B cell (primary cell): ENCODE results near the gene PRDM10. TPM values are rescaled to one million over a fixed set of nuclear protein-coding genes. Genes with fewer than 3 reads are reported as not detected.

ENCODE experiments used
- ATAC-seq: fragments of 200-7000 bp; cut with Tn5 transposase; one replicate; pipeline ENCODE4 v1.10.0; 2021; ENCODE audit warnings: low read depth, mild to moderate bottlenecking, moderate number of reproducible peaks, moderate library complexity
- CTCF ChIA-PET: fragments of 350-600 bp; sonication (Branson Sonifier 250); formaldehyde crosslinking; loops from one replicate; lab custom pipeline; 2021; ENCODE audit warnings: antibody characterized with exemption, inconsistent platforms; lab: Charles Lee
- POLR2A ChIA-PET: fragments of 350-600 bp; sonication (Branson Sonifier 250); formaldehyde crosslinking; loops from one replicate; lab custom pipeline; 2021; ENCODE audit warnings: antibody characterized with exemption; lab: Charles Lee
- DNase-seq: peaks from one replicate; pipeline ENCODE4 v3.0.0; 2013
- H2AFZ ChIP-seq: 2 replicates; pipeline ENCODE4 v1.6.1; 2012; ENCODE audit warnings: mild to moderate bottlenecking, low read depth, low read length; ENCODE audit not compliant: insufficient read depth, poor library complexity, severe bottlenecking
- H3K27ac ChIP-seq, 2 donors: 1 replicate in 1 of 2; 2 replicates in 1 of 2; pipeline ENCODE4 v1.5.1; 2012 to 2013; ENCODE audit warnings: low read length in 2 of 2, mild to moderate bottlenecking in 2 of 2, moderate library complexity in 1 of 2
- H3K27me3 ChIP-seq, 4 experiments: fragments of 200-600 bp in 1 of 4; sonication (generic) in 1 of 4; replicated peaks in 1 of 4; 1 replicate in 2 of 4; 2 replicates in 2 of 4; pipeline versions ENCODE4 v1.6.1 to v1.7.0; 2013 to 2016; ENCODE audit warnings: low read length in 3 of 4, mild to moderate bottlenecking in 2 of 4, mixed read lengths in 1 of 4, moderate library complexity in 1 of 4; ENCODE audit not compliant: insufficient read depth in 4 of 4, control insufficient read depth in 3 of 4; ENCODE audit errors: control extremely low read depth in 1 of 4
- H3K36me3 ChIP-seq, 2 experiments: replicated peaks in 1 of 2; 1 replicate in 1 of 2; 2 replicates in 1 of 2; pipeline versions ENCODE4 v1.6.1 to v1.7.1; 2013; ENCODE audit warnings: low read length in 1 of 2; ENCODE audit not compliant: insufficient read depth in 2 of 2, control insufficient read depth in 1 of 2; ENCODE audit errors: control extremely low read depth in 1 of 2, extremely low read depth in 1 of 2
- H3K4me1 ChIP-seq, 2 donors: fragments of 200-600 bp in 1 of 2; sonication (generic) in 1 of 2; 1 replicate in 1 of 2; 2 replicates in 1 of 2; pipeline versions ENCODE4 v1.5.1 to v1.6.1; 2013 to 2017; ENCODE audit warnings: low read length in 2 of 2; ENCODE audit not compliant: control insufficient read depth in 2 of 2, insufficient read depth in 2 of 2
- H3K4me2 ChIP-seq: replicated peaks from 2 replicates; pipeline ENCODE3; 2012; ENCODE audit warnings: mild to moderate bottlenecking, low read depth, low read length; ENCODE audit not compliant: poor library complexity, severe bottlenecking
- H3K4me3 ChIP-seq, 5 experiments: fragments of 200-600 bp in 1 of 5; sonication (generic) in 1 of 5; 1 replicate in 3 of 5; 2 replicates in 2 of 5; pipeline versions ENCODE4 v1.5.1 to v1.7.0; 2011 to 2016; ENCODE audit warnings: low read length in 4 of 5, mild to moderate bottlenecking in 4 of 5, low read depth in 2 of 5, control low read depth in 1 of 5, moderate library complexity in 1 of 5; ENCODE audit not compliant: insufficient read depth in 1 of 5; ENCODE audit errors: control extremely low read depth in 1 of 5, extremely low read depth in 1 of 5
- H3K79me2 ChIP-seq: fragments of 200-600 bp; sonication (generic); one replicate; pipeline ENCODE4 v1.6.0; 2016; ENCODE audit warnings: low read length; ENCODE audit not compliant: control insufficient read depth, insufficient read depth
- H3K9ac ChIP-seq: fragments of 200-600 bp; sonication (generic); 2 replicates; pipeline ENCODE4 v1.6.1; 2017; ENCODE audit warnings: mild to moderate bottlenecking, low read length, moderate library complexity
- H3K9me3 ChIP-seq, 3 donors: one replicate each; pipeline versions ENCODE4 v1.6.1 to v1.7.1; 2013; ENCODE audit warnings: low read length in 2 of 3; ENCODE audit not compliant: control insufficient read depth in 2 of 3, insufficient read depth in 1 of 3; ENCODE audit errors: control extremely low read depth in 1 of 3
- H4K20me1 ChIP-seq: 2 replicates; pipeline ENCODE4 v1.6.0; 2012; ENCODE audit warnings: mild to moderate bottlenecking, low read length; ENCODE audit not compliant: insufficient read depth, control insufficient read depth, poor library complexity, severe bottlenecking
- H3K27ac Mint-ChIP-seq: one replicate; pipeline ENCODE4 v1.8.0; 2021; ENCODE audit warnings: mixed read lengths
- H3K27me3 Mint-ChIP-seq: one replicate; pipeline ENCODE4 v1.8.0; 2021; ENCODE audit warnings: mixed read lengths
- H3K4me1 Mint-ChIP-seq: one replicate; pipeline ENCODE4 v1.8.0; 2021; ENCODE audit warnings: mixed read lengths
- H3K4me3 Mint-ChIP-seq: one replicate; pipeline ENCODE4 v1.8.0; 2021; ENCODE audit warnings: mixed read lengths
- H3K9me3 Mint-ChIP-seq: one replicate; pipeline ENCODE4 v1.8.0; 2022; ENCODE audit warnings: mixed read lengths; ENCODE audit not compliant: insufficient read depth
- CTCF ChIP-seq: fragments of 200-600 bp; IDR thresholded peaks from one replicate; pipeline ENCODE4 v1.8.0; 2022; ENCODE audit warnings: antibody characterized with exemption, mild to moderate bottlenecking
- EZH2 ChIP-seq: IDR thresholded peaks from 2 replicates; pipeline ENCODE4 v1.6.1; 2012; ENCODE audit warnings: borderline replicate concordance, low read depth, mild to moderate bottlenecking, moderate library complexity, low read length; ENCODE audit not compliant: insufficient read depth, poor library complexity, severe bottlenecking
- WGBS: methylation state at CpG from one replicate; pipeline ENCODE4 v1.1.5; 2013; ENCODE audit warnings: missing lambda C conversion rate; ENCODE audit not compliant: insufficient coverage; 5-methylcytosine and 5-hydroxymethylcytosine counted together
- intact Hi-C: fragments of 100-400 bp; cut with micrococcal nuclease; formaldehyde crosslinking; loops from one replicate; pipeline ENCODE4 v1.10.0; 2022
- polyA plus RNA-seq: library from polyadenylated mRNA; depleted of rRNA; stranded (reverse); fragments of >200 nt; gene quantifications from 2 replicates; pipeline ENCODE4 v1.2.3, GENCODE V29; 2012
- total RNA-seq, 2 donors: library from RNA; stranded (reverse); fragments of 120-200 nt in 1 of 2; gene quantifications; 1 replicate in 1 of 2; 2 replicates in 1 of 2; pipeline versions ENCODE4 v1.2.3 to v1.2.4, GENCODE V29; 2013 to 2022

PRDM10 gene
- total and polyA plus RNA-seq, 2 donors (not counting 1 experiment from before 2014, with no cell fraction given): 4.5 to 17.5 TPM

GRCh38 chr11:130029137-130029536, 26.5 kb upstream of the PRDM10 start:
- no peaks in the 10 kb centered on the region for H4K20me1 ChIP-seq
- H3K4me1 ChIP-seq: no peaks in the 10 kb centered on the region
- peaks cover 0 to 38% (median 25%) of the 10 kb centered on the region in 4 experiments for H3K27me3 ChIP-seq
- CTCF ChIA-PET: no interaction called here
- Mint-ChIP-seq H3K4me1 (no peaks in the 10 kb centered on the region), H3K9me3 (no peaks in the 10 kb centered on the region), H3K4me3 (no peak overlapping the region), H3K27ac (no peak overlapping the region), H3K27me3 (peaks cover 44% of the 10 kb centered on the region)
- TF ChIP-seq EZH2 (no peak), CTCF (no peak)
- POLR2A ChIA-PET: no interaction called here
- intact Hi-C loops: no loop called here
- no peak overlapping the region for H3K4me3 ChIP-seq
- no peak overlapping the region for H2AFZ ChIP-seq
- H3K9me3 ChIP-seq: no peaks in the 10 kb centered on the region
- no peak overlapping the region for H3K27ac ChIP-seq
- WGBS: 89% methylated on average over 1 of the region's 3 CpGs
- no peaks in the 10 kb centered on the region for H3K79me2 ChIP-seq
- no peaks in the 10 kb centered on the region for H3K36me3 ChIP-seq
- no peak overlapping the region for H3K9ac ChIP-seq
- ATAC-seq: no peak
- no peak for DNase-seq
- H3K4me2 ChIP-seq: no peak overlapping the region

GRCh38 chr11:130025371-130025770, 22.7 kb upstream of the PRDM10 start:
- peaks cover 0 to 49% (median 30%) of the 10 kb centered on the region in 4 experiments for H3K27me3 ChIP-seq
- H2AFZ ChIP-seq: no peak overlapping the region
- Mint-ChIP-seq H3K27me3 (peaks cover 58% of the 10 kb centered on the region), H3K4me1 (peaks cover 13% of the 10 kb centered on the region), H3K27ac (no peak overlapping the region), H3K9me3 (no peaks in the 10 kb centered on the region), H3K4me3 (no peak overlapping the region)
- ChIA-PET CTCF (no interaction called here), POLR2A (no interaction called here)
- intact Hi-C loops: no loop called here
- no peak overlapping the region for H3K4me3 ChIP-seq
- WGBS: no CpG with 5 or more reads among the region's 1 CpG
- no peaks in the 10 kb centered on the region for H4K20me1 ChIP-seq
- no peaks in the 10 kb centered on the region for H3K36me3 ChIP-seq
- H3K4me2 ChIP-seq: no peak overlapping the region
- DNase-seq (no peak), ATAC-seq (no peak)
- no peak for TF ChIP-seq CTCF
- no peak for TF ChIP-seq EZH2
- H3K27ac ChIP-seq: no peak overlapping the region
- no peaks in the 10 kb centered on the region for H3K79me2 ChIP-seq
- peaks cover 0 to 12% (median 0%) of the 10 kb centered on the region in 3 donors for H3K9me3 ChIP-seq
- H3K9ac ChIP-seq: no peak overlapping the region
- H3K4me1 ChIP-seq: peaks cover 7 to 9% of the 10 kb centered on the region in 2 donors
